ENCODE data around the gene CABCOCO1.

- TF ChIP-seq CTCF (IDR thresholded peaks at IDR 0.05): no peak
- no peak for TF ChIP-seq POLR2A (IDR thresholded peaks at IDR 0.05)
Observed at GRCh38 chr10:61815496-61815895, 152.8 kb downstream of the CABCOCO1 start.

Measured in thyroid gland (tissue), 4 donors.